HepG2 (cell line): ENCODE data around the gene MT4. TPM values are rescaled to one million over a fixed set of nuclear protein-coding genes. Genes with fewer than 3 reads are reported as not detected.

Experiments
- ARID4A ChIP-seq: sonication (generic); formaldehyde crosslinking; IDR thresholded peaks from 2 replicates; pipeline ENCODE4 v1.5.0; 2020; ENCODE audit warnings: mild to moderate bottlenecking, missing genetic modification reagents, borderline replicate concordance
- ATF7 ChIP-seq, 2 experiments: fragments of 450-650 bp in 1 of 2; sonication (generic) in 1 of 2; formaldehyde crosslinking in 1 of 2; IDR thresholded peaks; 2 replicates each; pipeline versions ENCODE4 v1.4.0 to v1.6.1; 2016 to 2020; ENCODE audit warnings: antibody characterized with exemption in 1 of 2, mild to moderate bottlenecking in 1 of 2, missing genetic modification reagents in 1 of 2
- DNMT3B ChIP-seq: conservative IDR thresholded peaks from 2 replicates; pipeline ENCODE4 v1.6.1; 2016; ENCODE audit warnings: missing biosample characterization, control low read depth
- ESRRA ChIP-seq: sonication (generic); formaldehyde crosslinking; IDR thresholded peaks from 2 replicates; pipeline ENCODE4 v1.5.1; 2020; ENCODE audit warnings: mild to moderate bottlenecking, low read depth, missing genetic modification reagents
- ETS1 ChIP-seq: sonication (generic); formaldehyde crosslinking; IDR thresholded peaks from 2 replicates; pipeline ENCODE4 v1.4.0; 2020; ENCODE audit warnings: missing genetic modification reagents
- FOXK2 ChIP-seq: fragments of 450-650 bp; IDR thresholded peaks from 2 replicates; pipeline ENCODE4 v1.6.1; 2016
- FOXO1 ChIP-seq: sonication (generic); formaldehyde crosslinking; IDR thresholded peaks from 2 replicates; pipeline ENCODE4 v1.4.0; 2020; ENCODE audit warnings: missing genetic modification reagents
- GATAD1 ChIP-seq: IDR thresholded peaks from 2 replicates; pipeline ENCODE4 v1.6.1; 2016; ENCODE audit warnings: missing genetic modification reagents, missing compliant biosample characterization
- GPN1 ChIP-seq: sonication (generic); formaldehyde crosslinking; IDR thresholded peaks from 2 replicates; pipeline ENCODE4 v1.5.1; 2020; ENCODE audit warnings: missing genetic modification reagents, borderline replicate concordance
- HIVEP1 ChIP-seq: sonication (generic); formaldehyde crosslinking; IDR thresholded peaks from 2 replicates; pipeline ENCODE4 v1.4.0; 2020; ENCODE audit warnings: mild to moderate bottlenecking, missing genetic modification reagents
- IKZF1 ChIP-seq: fragments of 450-650 bp; IDR thresholded peaks from 2 replicates; pipeline ENCODE4 v1.7.1; 2016
- MXD1 ChIP-seq: sonication (generic); formaldehyde crosslinking; IDR thresholded peaks from 2 replicates; pipeline ENCODE4 v1.4.0; 2020; ENCODE audit warnings: mild to moderate bottlenecking, missing genetic modification reagents
- NKX3-1 ChIP-seq: sonication (generic); formaldehyde crosslinking; IDR thresholded peaks from 2 replicates; pipeline ENCODE4 v1.5.0; 2020; ENCODE audit warnings: missing genetic modification reagents
- ZFP36 ChIP-seq: fragments of 150-350 bp; IDR thresholded peaks from 2 replicates; pipeline ENCODE4 v1.6.1; 2018; ENCODE audit warnings: borderline replicate concordance, low read length, low read depth; ENCODE audit not compliant: partially characterized antibody
- ZNF10 ChIP-seq: sonication (generic); formaldehyde crosslinking; IDR thresholded peaks from 2 replicates; pipeline ENCODE4 v1.4.0; 2020; ENCODE audit warnings: mild to moderate bottlenecking, low read depth, missing genetic modification reagents, borderline replicate concordance
- ZNF264 ChIP-seq: sonication (generic); formaldehyde crosslinking; IDR thresholded peaks from 2 replicates; pipeline ENCODE4 v1.4.0; 2020; ENCODE audit warnings: missing genetic modification reagents
- ZNF280B ChIP-seq: sonication (generic); formaldehyde crosslinking; IDR thresholded peaks from 2 replicates; pipeline ENCODE4 v1.5.0; 2020; ENCODE audit warnings: missing genetic modification reagents, mild to moderate bottlenecking, borderline replicate concordance
- ZNF296 ChIP-seq: sonication (generic); formaldehyde crosslinking; conservative IDR thresholded peaks from 2 replicates; pipeline ENCODE4 v1.5.0; 2020; ENCODE audit warnings: mild to moderate bottlenecking, missing genetic modification reagents
- ZNF549 ChIP-seq: sonication (generic); formaldehyde crosslinking; IDR thresholded peaks from 2 replicates; pipeline ENCODE4 v1.5.0; 2020; ENCODE audit warnings: missing genetic modification reagents
- ZNF570 ChIP-seq: sonication (generic); formaldehyde crosslinking; IDR thresholded peaks from 2 replicates; pipeline ENCODE4 v1.4.0; 2020; ENCODE audit warnings: mild to moderate bottlenecking, missing genetic modification reagents, borderline replicate concordance
- ZNF607 ChIP-seq: sonication (generic); formaldehyde crosslinking; IDR thresholded peaks from 2 replicates; pipeline ENCODE4 v1.5.1; 2020; ENCODE audit warnings: missing genetic modification reagents, mild to moderate bottlenecking, borderline replicate concordance
- ZNF629 ChIP-seq: sonication (generic); formaldehyde crosslinking; conservative IDR thresholded peaks from 2 replicates; pipeline ENCODE4 v1.5.0; 2020; ENCODE audit warnings: missing genetic modification reagents
- ZNF776 ChIP-seq: sonication (generic); formaldehyde crosslinking; IDR thresholded peaks from 2 replicates; pipeline ENCODE4 v1.4.0; 2020; ENCODE audit warnings: mild to moderate bottlenecking, missing genetic modification reagents
- ZNF792 ChIP-seq: IDR thresholded peaks from 2 replicates; pipeline ENCODE4 v1.6.1; 2016
- ZNF83 ChIP-seq: sonication (generic); formaldehyde crosslinking; IDR thresholded peaks from 2 replicates; pipeline ENCODE4 v1.4.0; 2020; ENCODE audit warnings: missing genetic modification reagents, mild to moderate bottlenecking, borderline replicate concordance
- polyA plus RNA-seq, 8 experiments: library from polyadenylated mRNA; depleted of rRNA in 3 of 8; stranded (reverse) in 7 of 8; unstranded in 1 of 8; fragments of >200 nt; fragmentation: Illumina TruSeq in 4 of 8; extraction: Trizol in 4 of 8; gene quantifications; 2 replicates each; pipeline versions ENCODE4 v1.2.1 to v1.2.3, GENCODE V29; 2011 to 2016; ENCODE audit warnings: low read depth in 4 of 8, missing spikeins in 1 of 8, mixed read lengths in 1 of 8; ENCODE audit not compliant: insufficient read depth in 1 of 8
- total RNA-seq, 5 experiments: library from RNA; depleted of rRNA; stranded (reverse); fragments of >200 nt; fragmentation: Illumina TruSeq; extraction: Trizol; gene quantifications; 2 replicates each; pipeline ENCODE4 v1.2.3, GENCODE V29; 2016; ENCODE audit warnings: low read depth in 1 of 5

Gene MT4
- total and polyA plus RNA-seq, 2 of the 13 experiments (the other 11 are each of a cell fraction or from before 2014, with no cell fraction given), result not detected

- TF ChIP-seq ATF7 (IDR thresholded peaks at IDR 0.05) (no peak), ATF7 (CRISPR knock-in tag; IDR thresholded peaks at IDR 0.05) (peak; percentile 2; the same call in 1 of the 2 replicates), ETS1 (CRISPR knock-in tag) (no peak; the same call in 1 of the 2 replicates), MXD1 (CRISPR knock-in tag) (peak; percentile 47; the same call in 1 of the 2 replicates), HIVEP1 (CRISPR knock-in tag) (peak; percentile 83; the same call in 1 of the 2 replicates), ZFP36 (no peak), ZNF549 (CRISPR knock-in tag) (no peak; the same call in 1 of the 2 replicates), DNMT3B (CRISPR knock-in tag) (no peak; the same call in 1 of the 2 replicates), GATAD1 (CRISPR knock-in tag) (peak; percentile 75), ZNF776 (CRISPR knock-in tag) (no peak), IKZF1 (no peak), FOXK2 (peak; percentile 59; the same call in 1 of the 2 replicates), ZNF629 (no peak), NKX3-1 (CRISPR knock-in tag) (no peak; the same call in 1 of the 2 replicates), GPN1 (CRISPR knock-in tag) (no peak; the same call in 1 of the 2 replicates), ARID4A (peak; percentile 59), ZNF296 (peak; percentile 21; the same call in 1 of the 2 replicates), ESRRA (CRISPR knock-in tag) (peak; percentile 75), ZNF570 (CRISPR knock-in tag) (no peak), ZNF83 (CRISPR knock-in tag) (no peak), ZNF607 (CRISPR knock-in tag) (no peak), ZNF792 (CRISPR knock-in tag) (peak; percentile 94), ZNF10 (CRISPR knock-in tag) (no peak), ZNF264 (CRISPR knock-in tag) (peak; percentile 82), ZNF280B (CRISPR knock-in tag) (peak; percentile 87; the same call in 1 of the 2 replicates), FOXO1 (CRISPR knock-in tag) (no peak; the same call in 1 of the 2 replicates)
Measured at GRCh38 chr16:56607109-56607618, 42.3 kb downstream of the MT4 start (continued).
